ENCODE data around the gene SSR1. TPM values are rescaled to one million over a fixed set of nuclear protein-coding genes. Genes with fewer than 3 reads are reported as not detected.
A peak's percentile ranks its signal among the peaks of the same experiment; 100 is the strongest.

The SSR1 gene
- total RNA-seq, 6 donors from 2014 or later, result 14.5 to 135 (median 57.7) TPM

DNA sequence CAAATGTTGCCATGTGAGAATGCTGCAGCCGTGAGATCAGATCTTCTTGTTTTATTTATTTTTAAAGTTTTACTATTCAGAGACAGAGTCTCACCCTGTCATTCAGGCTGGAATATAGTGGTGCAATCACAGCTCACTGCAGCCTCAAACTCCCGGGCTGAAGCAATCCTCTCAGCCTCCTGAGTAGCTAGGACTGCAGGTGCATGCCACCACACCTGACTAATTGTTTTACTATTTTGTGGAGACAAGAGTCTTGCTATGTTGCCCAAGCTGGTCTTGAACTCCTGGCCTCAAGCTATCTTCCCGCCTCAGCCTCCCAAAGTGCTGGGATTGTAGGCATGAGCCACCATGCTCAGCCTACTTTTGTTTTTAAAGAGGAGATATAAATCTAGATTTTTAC is 22.5 kb upstream of the SSR1 start:
- no peak overlapping the region for H3K4me3 ChIP-seq
- no peak for TF ChIP-seq POLR2A (IDR thresholded peaks at IDR 0.05)
- H3K36me3 ChIP-seq, result no peaks in the 10 kb centered on the region
- ATAC-seq (ENCODE audit: low FRiP score in 2 of 2), result no peak
- no peaks in the 10 kb centered on the region for H3K9me3 ChIP-seq
- no peak for DNase-seq
- WGBS, 2 donors, result 81 to 89% methylated on average over 3 of the region's 3 CpGs
- no peaks in the 10 kb centered on the region for H3K4me1 ChIP-seq
- no peak overlapping the region for H3K27ac ChIP-seq
- no peaks in the 10 kb centered on the region for H3K27me3 ChIP-seq

- no peaks in the 10 kb centered on the region for H3K27me3 ChIP-seq
- DNase-seq, result no peak
- H3K36me3 ChIP-seq, result no peaks in the 10 kb centered on the region
- no peaks in the 10 kb centered on the region for H3K9me3 ChIP-seq
- no peak for ATAC-seq (ENCODE audit: low FRiP score in 2 of 2)
- no peaks in the 10 kb centered on the region for H3K4me1 ChIP-seq
- H3K4me3 ChIP-seq, result no peak overlapping the region
- 83 to 87% methylated on average over 3 of the region's 3 CpGs for WGBS, 2 donors
- H3K27ac ChIP-seq, result no peak overlapping the region
- TF ChIP-seq POLR2A (IDR thresholded peaks at IDR 0.05) (no peak), POLR2AphosphoS5 (IDR thresholded peaks at IDR 0.05) (no peak), EP300 (IDR thresholded peaks at IDR 0.05) (no peak)
- TF ChIP-seq, protein P1, sequence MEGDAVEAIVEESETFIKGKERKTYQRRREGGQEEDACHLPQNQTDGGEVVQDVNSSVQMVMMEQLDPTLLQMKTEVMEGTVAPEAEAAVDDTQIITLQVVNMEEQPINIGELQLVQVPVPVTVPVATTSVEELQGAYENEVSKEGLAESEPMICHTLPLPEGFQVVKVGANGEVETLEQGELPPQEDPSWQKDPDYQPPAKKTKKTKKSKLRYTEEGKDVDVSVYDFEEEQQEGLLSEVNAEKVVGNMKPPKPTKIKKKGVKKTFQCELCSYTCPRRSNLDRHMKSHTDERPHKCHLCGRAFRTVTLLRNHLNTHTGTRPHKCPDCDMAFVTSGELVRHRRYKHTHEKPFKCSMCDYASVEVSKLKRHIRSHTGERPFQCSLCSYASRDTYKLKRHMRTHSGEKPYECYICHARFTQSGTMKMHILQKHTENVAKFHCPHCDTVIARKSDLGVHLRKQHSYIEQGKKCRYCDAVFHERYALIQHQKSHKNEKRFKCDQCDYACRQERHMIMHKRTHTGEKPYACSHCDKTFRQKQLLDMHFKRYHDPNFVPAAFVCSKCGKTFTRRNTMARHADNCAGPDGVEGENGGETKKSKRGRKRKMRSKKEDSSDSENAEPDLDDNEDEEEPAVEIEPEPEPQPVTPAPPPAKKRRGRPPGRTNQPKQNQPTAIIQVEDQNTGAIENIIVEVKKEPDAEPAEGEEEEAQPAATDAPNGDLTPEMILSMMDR (IDR thresholded peaks at IDR 0.05), result no peak
These were observed 21.7 kb upstream of the SSR1 start for GRCh38 chr6:7334685-7335084.

- Histone ChIP-seq H3K27ac (no peak overlapping the region), H3K27me3 (no peaks in the 10 kb centered on the region), H3K9me3 (no peaks in the 10 kb centered on the region), H3K4me1 (no peaks in the 10 kb centered on the region), H3K4me3 (no peak overlapping the region), H3K36me3 (no peaks in the 10 kb centered on the region)
- DNase-seq (no peak), ATAC-seq (ENCODE audit: low FRiP score in 2 of 2) (peak in 1 of 2 donors; percentile 59)
- TF ChIP-seq POLR2AphosphoS5 (IDR thresholded peaks at IDR 0.05) (no peak), POLR2A (IDR thresholded peaks at IDR 0.05) (no peak), EP300 (IDR thresholded peaks at IDR 0.05) (no peak)
- TF ChIP-seq, protein P1 (IDR thresholded peaks at IDR 0.05), result no peak
- WGBS, 2 donors, result 81 to 85% methylated on average over 8 of the region's 8 CpGs
These were observed 19.2 kb upstream of the SSR1 start for GRCh38 chr6:7332090-7332745.

- Histone ChIP-seq H3K4me3 (no peak overlapping the region), H3K27ac (no peak overlapping the region), H3K36me3 (no peaks in the 10 kb centered on the region), H3K27me3 (no peaks in the 10 kb centered on the region), H3K4me1 (no peaks in the 10 kb centered on the region), H3K9me3 (no peaks in the 10 kb centered on the region)
- ATAC-seq (ENCODE audit: low FRiP score in 2 of 2) (no peak), DNase-seq (no peak)
- 87 to 90% methylated on average over 7 of the region's 7 CpGs for WGBS, 2 donors
- TF ChIP-seq POLR2A (IDR thresholded peaks at IDR 0.05) (no peak), POLR2AphosphoS5 (IDR thresholded peaks at IDR 0.05) (no peak), EP300 (IDR thresholded peaks at IDR 0.05) (no peak)
- TF ChIP-seq, protein P1 (IDR thresholded peaks at IDR 0.05), result no peak
These were observed 18.5 kb upstream of the SSR1 start for GRCh38 chr6:7331452-7331851.

- no peaks in the 10 kb centered on the region for H3K36me3 ChIP-seq
- ATAC-seq (ENCODE audit: low FRiP score in 2 of 2) (no peak), DNase-seq (no peak)
- 41 to 45% methylated on average over 2 of the region's 2 CpGs for WGBS, 2 donors
- no peaks in the 10 kb centered on the region for H3K9me3 ChIP-seq
- no peaks in the 10 kb centered on the region for H3K27me3 ChIP-seq
- H3K4me3 ChIP-seq, result no peak overlapping the region
- no peaks in the 10 kb centered on the region for H3K4me1 ChIP-seq
- TF ChIP-seq POLR2A (IDR thresholded peaks at IDR 0.05) (no peak), EP300 (IDR thresholded peaks at IDR 0.05) (no peak), POLR2AphosphoS5 (IDR thresholded peaks at IDR 0.05) (no peak)
- TF ChIP-seq, protein P1 (IDR thresholded peaks at IDR 0.05), result no peak
- no peak overlapping the region for H3K27ac ChIP-seq
These were observed 15.2 kb upstream of the SSR1 start for GRCh38 chr6:7328243-7328642.
